Fibroblast of lung (primary cell): ENCODE measurements around the gene PRKAR1B. TPM values are rescaled to one million over a fixed set of nuclear protein-coding genes. Genes with fewer than 3 reads are reported as not detected.

Experiments
- DNase-seq, 2 donors: peaks; one replicate each; pipeline versions ENCODE4 v3.0.0 to v3.0.0-alpha.2; 2010; ENCODE audit warnings: low read depth in 2 of 2
- H2AFZ ChIP-seq: 2 replicates; pipeline ENCODE4 v1.5.1; 2012; ENCODE audit warnings: low read length, control low read depth, inconsistent platforms
- H3K27ac ChIP-seq: 2 replicates; pipeline ENCODE4 v1.5.1; 2011; ENCODE audit warnings: low read length, control low read depth; ENCODE audit not compliant: insufficient read depth
- H3K27me3 ChIP-seq: 2 replicates; pipeline ENCODE4 v1.5.1; 2011; ENCODE audit warnings: mild to moderate bottlenecking, low read length; ENCODE audit not compliant: control insufficient read depth, insufficient read depth
- H3K36me3 ChIP-seq: 2 replicates; pipeline ENCODE4 v1.5.1; 2011; ENCODE audit warnings: low read length; ENCODE audit not compliant: control insufficient read depth, insufficient read depth
- H3K4me1 ChIP-seq: 2 replicates; pipeline ENCODE4 v1.5.1; 2011; ENCODE audit warnings: low read length; ENCODE audit not compliant: control insufficient read depth, insufficient read depth; ENCODE audit errors: extremely low read depth
- H3K4me2 ChIP-seq: 2 replicates; pipeline ENCODE4 v1.5.1; 2011; ENCODE audit warnings: low read length, control low read depth; ENCODE audit not compliant: insufficient read depth; ENCODE audit errors: extremely low read depth
- H3K4me3 ChIP-seq, 4 experiments: fragments of 200-600 bp in 1 of 4; sonication (generic) in 1 of 4; replicated peaks in 1 of 4; 2 replicates each; pipeline ENCODE4 v1.5.1; 2011 to 2016; ENCODE audit warnings: low read length in 4 of 4, low read depth in 3 of 4, mild to moderate bottlenecking in 3 of 4, control low read depth in 2 of 4, inconsistent platforms in 1 of 4, mixed read lengths in 1 of 4; ENCODE audit not compliant: insufficient read depth in 1 of 4; ENCODE audit errors: control extremely low read depth in 1 of 4
- H3K79me2 ChIP-seq: 2 replicates; pipeline ENCODE4 v1.5.1; 2012; ENCODE audit warnings: mild to moderate bottlenecking, low read length, inconsistent platforms; ENCODE audit not compliant: control insufficient read depth, insufficient read depth
- H3K9ac ChIP-seq: 2 replicates; pipeline ENCODE4 v1.5.1; 2011; ENCODE audit warnings: mild to moderate bottlenecking, low read length, control low read depth; ENCODE audit not compliant: insufficient read depth
- H3K9me3 ChIP-seq: 2 replicates; pipeline ENCODE4 v1.5.1; 2012; ENCODE audit warnings: low read depth, low read length; ENCODE audit not compliant: control insufficient read depth, insufficient read depth
- H4K20me1 ChIP-seq: 2 replicates; pipeline ENCODE4 v1.5.1; 2011; ENCODE audit warnings: low read length; ENCODE audit not compliant: control insufficient read depth, insufficient read depth; ENCODE audit errors: extremely low read depth
- CTCF ChIP-seq, 2 donors: IDR thresholded peaks in 1 of 2; conservative IDR thresholded peaks in 1 of 2; 1 replicate in 1 of 2; 2 replicates in 1 of 2; pipeline ENCODE4 v1.5.1; 2011 to 2012; ENCODE audit warnings: low read length in 2 of 2, control low read depth in 1 of 2, inconsistent platforms in 1 of 2, low read depth in 1 of 2, mild to moderate bottlenecking in 1 of 2
- EZH2 ChIP-seq: IDR thresholded peaks from 2 replicates; pipeline ENCODE4 v1.5.1; 2012; ENCODE audit warnings: low read length, control low read depth, mild to moderate bottlenecking; ENCODE audit errors: missing control alignments
- polyA plus RNA-seq, 2 donors: library from polyadenylated mRNA; depleted of rRNA in 1 of 2; stranded (reverse) in 1 of 2; unstranded in 1 of 2; fragments of >200 nt; gene quantifications; 2 replicates each; pipeline ENCODE4 v1.2.1, GENCODE V29; 2011 to 2012; ENCODE audit warnings: missing spikeins in 1 of 2
- total RNA-seq: library from RNA; depleted of rRNA; stranded (reverse); fragments of >200 nt; gene quantifications from 2 replicates; pipeline ENCODE4 v1.2.1, GENCODE V29; 2014

Gene PRKAR1B
- total and polyA plus RNA-seq, 2 donors (not counting 1 experiment from before 2014, with no cell fraction given): 12.7 to 14.5 TPM

GRCh38 chr7:618539-619367, 108.3 kb downstream of the PRKAR1B start:
- H3K9ac ChIP-seq: no peak overlapping the region
- no peak for DNase-seq
- H4K20me1 ChIP-seq: no peaks in the 10 kb centered on the region
- H2AFZ ChIP-seq: no peak overlapping the region
- no peaks in the 10 kb centered on the region for H3K4me1 ChIP-seq
- no peak overlapping the region for H3K4me3 ChIP-seq
- H3K27me3 ChIP-seq: no peaks in the 10 kb centered on the region
- H3K4me2 ChIP-seq: no peak overlapping the region
- H3K36me3 ChIP-seq: no peaks in the 10 kb centered on the region
- no peaks in the 10 kb centered on the region for H3K79me2 ChIP-seq
- H3K9me3 ChIP-seq: no peaks in the 10 kb centered on the region
- TF ChIP-seq EZH2 (no peak), CTCF (conservative IDR thresholded peaks at IDR 0.05 in 1 of 2, IDR thresholded peaks at IDR 0.05 in 1 of 2; ENCODE audit: low read depth in 1 of 2, low read length in 2 of 2) (no peak)
- no peak overlapping the region for H3K27ac ChIP-seq

- Histone ChIP-seq H3K4me1 (no peaks in the 10 kb centered on the region), H2AFZ (no peak overlapping the region), H3K36me3 (no peaks in the 10 kb centered on the region), H3K4me2 (no peak overlapping the region), H3K9me3 (no peaks in the 10 kb centered on the region), H4K20me1 (no peaks in the 10 kb centered on the region), H3K27ac (no peak overlapping the region), H3K9ac (no peak overlapping the region), H3K27me3 (no peaks in the 10 kb centered on the region), H3K79me2 (no peaks in the 10 kb centered on the region), H3K4me3 (no peak overlapping the region)
- no peak for DNase-seq
- TF ChIP-seq EZH2 (no peak), CTCF (conservative IDR thresholded peaks at IDR 0.05 in 1 of 2, IDR thresholded peaks at IDR 0.05 in 1 of 2; ENCODE audit: low read depth in 1 of 2, low read length in 2 of 2) (no peak)
Measured at GRCh38 chr7:617614-618538, 109.2 kb downstream of the PRKAR1B start.
